ENCODE results near the gene BLOC1S5. TPM values are rescaled to one million over a fixed set of nuclear protein-coding genes. Genes with fewer than 3 reads are reported as not detected.
A peak's percentile ranks its signal among the peaks of the same experiment; 100 is the strongest.

Gene BLOC1S5
- total and polyA plus RNA-seq, 12 donors: 3.6 to 14.1 (median 9.0) TPM

DNA sequence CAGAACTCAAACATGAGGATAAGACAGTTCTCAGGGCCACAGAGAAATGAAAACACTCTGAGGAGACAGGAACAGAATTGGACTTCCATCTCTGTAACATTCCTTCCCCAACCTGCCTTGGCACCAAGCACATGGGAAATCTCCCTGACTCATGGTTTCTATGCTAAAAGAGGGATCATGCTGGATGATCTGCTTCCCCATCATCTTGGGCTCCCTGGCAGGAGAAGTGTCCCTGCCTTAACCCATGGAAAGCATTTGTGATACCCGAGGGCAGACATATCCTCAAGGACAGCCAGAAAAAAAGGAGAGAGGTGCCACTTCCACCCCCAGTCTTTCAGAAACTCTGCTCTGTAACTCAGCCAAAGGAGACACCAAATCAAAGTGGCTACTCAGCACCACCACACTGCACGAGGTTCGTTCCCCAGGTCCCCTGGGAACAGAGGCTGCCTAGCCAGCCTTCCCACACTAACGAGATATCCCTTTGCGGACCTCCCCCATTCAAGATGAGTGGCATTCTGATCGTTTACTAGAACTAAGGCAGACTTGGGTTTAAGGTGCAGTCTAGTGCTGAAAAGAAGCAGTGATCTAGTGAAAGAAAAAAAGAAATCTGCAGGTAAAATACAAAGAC is 34.8 kb downstream of the BLOC1S5 start:
- TF ChIP-seq, protein P1, sequence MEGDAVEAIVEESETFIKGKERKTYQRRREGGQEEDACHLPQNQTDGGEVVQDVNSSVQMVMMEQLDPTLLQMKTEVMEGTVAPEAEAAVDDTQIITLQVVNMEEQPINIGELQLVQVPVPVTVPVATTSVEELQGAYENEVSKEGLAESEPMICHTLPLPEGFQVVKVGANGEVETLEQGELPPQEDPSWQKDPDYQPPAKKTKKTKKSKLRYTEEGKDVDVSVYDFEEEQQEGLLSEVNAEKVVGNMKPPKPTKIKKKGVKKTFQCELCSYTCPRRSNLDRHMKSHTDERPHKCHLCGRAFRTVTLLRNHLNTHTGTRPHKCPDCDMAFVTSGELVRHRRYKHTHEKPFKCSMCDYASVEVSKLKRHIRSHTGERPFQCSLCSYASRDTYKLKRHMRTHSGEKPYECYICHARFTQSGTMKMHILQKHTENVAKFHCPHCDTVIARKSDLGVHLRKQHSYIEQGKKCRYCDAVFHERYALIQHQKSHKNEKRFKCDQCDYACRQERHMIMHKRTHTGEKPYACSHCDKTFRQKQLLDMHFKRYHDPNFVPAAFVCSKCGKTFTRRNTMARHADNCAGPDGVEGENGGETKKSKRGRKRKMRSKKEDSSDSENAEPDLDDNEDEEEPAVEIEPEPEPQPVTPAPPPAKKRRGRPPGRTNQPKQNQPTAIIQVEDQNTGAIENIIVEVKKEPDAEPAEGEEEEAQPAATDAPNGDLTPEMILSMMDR (IDR thresholded peaks at IDR 0.05): no peak
- peaks cover 0 to 39% (median 26%) of the 10 kb centered on the region in 9 donors for H3K4me1 ChIP-seq
- ATAC-seq (peak in 4 of 8 donors; percentile 19 to 55 (median 48)), DNase-seq (no peak)
- H3K36me3 ChIP-seq: peaks cover 0 to 15% (median 0%) of the 10 kb centered on the region in 9 donors
- 29 to 32% methylated on average over 6 of the region's 6 CpGs for WGBS, 2 donors
- peak overlapping the region in 8 of 10 donors; percentile 29 to 83 (median 67) for H3K27ac ChIP-seq
- intact Hi-C loops (cut with DNase I): no loop called here
- H3K4me3 ChIP-seq: no peak overlapping the region
- no peaks in the 10 kb centered on the region for H3K27me3 ChIP-seq
- peaks cover 0 to 14% (median 0%) of the 10 kb centered on the region in 11 donors for H3K9me3 ChIP-seq

- intact Hi-C loops (cut with DNase I): no loop called here
- H3K4me1 ChIP-seq: peaks cover 0 to 39% (median 26%) of the 10 kb centered on the region in 9 donors
- DNase-seq (peak in 1 of 2 donors; percentile 17), ATAC-seq (peak in 7 of 8 donors; percentile 66 to 91 (median 85))
- H3K4me3 ChIP-seq: no peak overlapping the region
- WGBS, 2 donors: 27 to 48% methylated on average over 2 of the region's 2 CpGs
- H3K36me3 ChIP-seq: peaks cover 0 to 23% (median 0%) of the 10 kb centered on the region in 9 donors
- TF ChIP-seq, protein P1 (IDR thresholded peaks at IDR 0.05): no peak
- no peaks in the 10 kb centered on the region for H3K27me3 ChIP-seq
- peaks cover 0 to 10% (median 0%) of the 10 kb centered on the region in 11 donors for H3K9me3 ChIP-seq
- peak overlapping the region in 8 of 10 donors; percentile 29 to 83 (median 67) for H3K27ac ChIP-seq
Observed at GRCh38 chr6:8027965-8028651, 36.1 kb downstream of the BLOC1S5 start.

GRCh38 chr6:8026800-8027199 is 37.4 kb downstream of the BLOC1S5 start:
- intact Hi-C loops (cut with DNase I): no loop called here
- Histone ChIP-seq H3K4me1 (peaks cover 0 to 39% (median 26%) of the 10 kb centered on the region in 9 donors), H3K36me3 (peaks cover 0 to 27% (median 0%) of the 10 kb centered on the region in 9 donors), H3K27ac (peak overlapping the region in 1 of 10 donors; percentile 83), H3K27me3 (no peaks in the 10 kb centered on the region), H3K9me3 (peaks cover 0 to 5% (median 0%) of the 10 kb centered on the region in 11 donors), H3K4me3 (no peak overlapping the region)
- TF ChIP-seq, protein P1 (IDR thresholded peaks at IDR 0.05): no peak
- DNase-seq: no peak
- no peak for ATAC-seq
- 83 to 97% methylated on average over 3 of the region's 3 CpGs for WGBS, 2 donors

GRCh38 chr6:8025191-8025590 is 39.0 kb downstream of the BLOC1S5 start:
- 90 to 93% methylated on average over 4 of the region's 4 CpGs for whole genome bisulfite sequencing, 2 donors
- DNase-seq (no peak), ATAC-seq (no peak)
- H3K4me3 ChIP-seq: no peak overlapping the region
- no peaks in the 10 kb centered on the region for H3K27me3 ChIP-seq
- intact Hi-C loops (cut with DNase I): no loop called here
- H3K27ac ChIP-seq: no peak overlapping the region
- no peaks in the 10 kb centered on the region for H3K9me3 ChIP-seq
- peaks cover 0 to 39% (median 26%) of the 10 kb centered on the region in 9 donors for H3K4me1 ChIP-seq
- peaks cover 0 to 37% (median 0%) of the 10 kb centered on the region in 9 donors for H3K36me3 ChIP-seq
- TF ChIP-seq, protein P1 (IDR thresholded peaks at IDR 0.05): no peak
